H9 (cell line): ENCODE data around the gene MAPK12. TPM values are rescaled to one million over a fixed set of nuclear protein-coding genes. Genes with fewer than 3 reads are reported as not detected.

Source experiments
- DNase-seq: peaks from one replicate; pipeline ENCODE4 v3.0.0-alpha.2; 2017
- H2AFZ ChIP-seq: one replicate; pipeline ENCODE4 v1.6.1; 2013; ENCODE audit warnings: mild to moderate bottlenecking, low read length, control low read depth, moderate library complexity
- H2AK5ac ChIP-seq: 2 replicates; pipeline ENCODE4 v1.6.1; 2013; ENCODE audit warnings: low read length, control low read depth, mixed read lengths; ENCODE audit not compliant: insufficient read length
- H2BK120ac ChIP-seq: one replicate; pipeline ENCODE4 v1.6.1; 2013; ENCODE audit warnings: low read depth, mild to moderate bottlenecking, low read length, control low read depth, inconsistent platforms; ENCODE audit not compliant: poor library complexity, severe bottlenecking
- H2BK12ac ChIP-seq: 2 replicates; pipeline ENCODE4 v1.6.1; 2013; ENCODE audit warnings: low read length, control low read depth, mixed read lengths, low read depth; ENCODE audit not compliant: insufficient read length
- H2BK15ac ChIP-seq: 2 replicates; pipeline ENCODE4 v1.6.1; 2013; ENCODE audit warnings: low read depth, low read length, control low read depth
- H2BK20ac ChIP-seq: one replicate; pipeline ENCODE4 v1.6.1; 2013; ENCODE audit warnings: low read depth, mild to moderate bottlenecking, low read length, control low read depth, inconsistent platforms; ENCODE audit not compliant: poor library complexity, severe bottlenecking
- H2BK5ac ChIP-seq: 2 replicates; pipeline ENCODE4 v1.6.1; 2013; ENCODE audit warnings: low read length, control low read depth, mixed read lengths; ENCODE audit not compliant: insufficient read length
- H3K14ac ChIP-seq: 2 replicates; pipeline ENCODE4 v1.6.1; 2013; ENCODE audit warnings: low read length, control low read depth; ENCODE audit not compliant: insufficient read depth
- H3K18ac ChIP-seq: 2 replicates; pipeline ENCODE4 v1.6.1; 2013; ENCODE audit warnings: low read depth, mild to moderate bottlenecking, mixed read lengths, low read length, control low read depth; ENCODE audit not compliant: insufficient read length
- H3K23ac ChIP-seq: 2 replicates; pipeline ENCODE4 v1.6.1; 2013; ENCODE audit warnings: low read length, control low read depth, mixed read lengths, low read depth; ENCODE audit not compliant: insufficient read length
- H3K23me2 ChIP-seq: 2 replicates; pipeline ENCODE4 v1.6.1; 2013; ENCODE audit warnings: low read depth, mild to moderate bottlenecking, mixed read lengths, low read length, control low read depth; ENCODE audit not compliant: insufficient read length, poor library complexity, severe bottlenecking
- H3K27ac ChIP-seq: 2 replicates; pipeline ENCODE4 v1.5.1; 2013; ENCODE audit warnings: low read length, control low read depth, mixed read lengths, low read depth; ENCODE audit not compliant: insufficient read length
- H3K27me3 ChIP-seq: 2 replicates; pipeline ENCODE4 v1.6.1; 2013; ENCODE audit warnings: low read length, control low read depth, inconsistent platforms; ENCODE audit not compliant: insufficient read depth
- H3K4ac ChIP-seq: 2 replicates; pipeline ENCODE4 v1.6.1; 2013; ENCODE audit warnings: low read depth, mild to moderate bottlenecking, control low read depth, inconsistent platforms, low read length, moderate library complexity
- H3K4me1 ChIP-seq: 2 replicates; pipeline ENCODE4 v1.6.1; 2013; ENCODE audit warnings: low read length, control low read depth, inconsistent platforms; ENCODE audit not compliant: insufficient read depth
- H3K4me2 ChIP-seq: 2 replicates; pipeline ENCODE4 v1.6.1; 2013; ENCODE audit warnings: low read length, control low read depth, mixed read lengths; ENCODE audit not compliant: insufficient read length, insufficient read depth
- H3K56ac ChIP-seq: 2 replicates; pipeline ENCODE4 v1.6.1; 2013; ENCODE audit warnings: low read depth, mild to moderate bottlenecking, mixed read lengths, low read length, control low read depth; ENCODE audit not compliant: insufficient read length
- H3K79me1 ChIP-seq: 2 replicates; pipeline ENCODE4 v1.6.1; 2013; ENCODE audit warnings: low read depth, mild to moderate bottlenecking, moderate library complexity, low read length, control low read depth, inconsistent platforms; ENCODE audit not compliant: insufficient read depth, poor library complexity, severe bottlenecking
- H3K79me2 ChIP-seq: 2 replicates; pipeline ENCODE4 v1.6.1; 2013; ENCODE audit warnings: low read length, control low read depth, inconsistent platforms; ENCODE audit not compliant: insufficient read depth
- H3K9ac ChIP-seq: 2 replicates; pipeline ENCODE4 v1.6.1; 2013; ENCODE audit warnings: low read length, control low read depth, mixed read lengths; ENCODE audit not compliant: insufficient read length; ENCODE audit errors: extremely low read depth
- H3K9me3 ChIP-seq: one replicate; pipeline ENCODE4 v1.6.1; 2013; ENCODE audit warnings: low read depth, low read length, inconsistent platforms; ENCODE audit not compliant: control insufficient read depth
- H3T11ph ChIP-seq: one replicate; pipeline ENCODE4 v1.6.1; 2013; ENCODE audit warnings: mild to moderate bottlenecking, low read length, control low read depth, inconsistent platforms
- H4K20me1 ChIP-seq: one replicate; pipeline ENCODE4 v1.6.1; 2013; ENCODE audit not compliant: control insufficient read depth, insufficient read length, insufficient read depth
- H4K5ac ChIP-seq: 2 replicates; pipeline ENCODE4 v1.6.1; 2013; ENCODE audit warnings: low read depth, mild to moderate bottlenecking, mixed read lengths, low read length, control low read depth; ENCODE audit not compliant: insufficient read length
- H4K8ac ChIP-seq: replicated peaks from 2 replicates; pipeline ENCODE4 v1.6.1; 2013; ENCODE audit warnings: low read length, control low read depth, mixed read lengths, low read depth; ENCODE audit not compliant: insufficient read length
- H4K91ac ChIP-seq: 2 replicates; pipeline ENCODE4 v1.6.1; 2013; ENCODE audit warnings: low read depth, mild to moderate bottlenecking, moderate library complexity, mixed read lengths, low read length, control low read depth; ENCODE audit not compliant: insufficient read length
- H3K27ac Mint-ChIP-seq, 3 experiments: 2 replicates in 2 of 3; 3 replicates in 1 of 3; pipeline ENCODE4 v1.8.0; 2020 to 2021; ENCODE audit warnings: mixed read lengths in 3 of 3, mild to moderate bottlenecking in 1 of 3, moderate library complexity in 1 of 3
- H3K27me3 Mint-ChIP-seq: 2 replicates; pipeline ENCODE4 v1.8.0; 2021; ENCODE audit warnings: low read depth, mild to moderate bottlenecking, moderate library complexity, mixed read lengths
- H3K36me3 Mint-ChIP-seq, 3 experiments: 2 replicates in 2 of 3; 3 replicates in 1 of 3; pipeline ENCODE4 v1.8.0; 2020 to 2021; ENCODE audit warnings: low read depth in 3 of 3, mixed read lengths in 3 of 3; ENCODE audit not compliant: insufficient read depth in 1 of 3
- H3K4me1 Mint-ChIP-seq, 2 experiments: 2 replicates each; pipeline ENCODE4 v1.8.0; 2020; ENCODE audit warnings: mixed read lengths in 2 of 2
- H3K4me3 Mint-ChIP-seq, 2 experiments: 2 replicates in 1 of 2; 3 replicates in 1 of 2; pipeline ENCODE4 v1.8.0; 2020 to 2021; ENCODE audit warnings: mild to moderate bottlenecking in 2 of 2, mixed read lengths in 2 of 2, moderate library complexity in 1 of 2
- H3K9me3 Mint-ChIP-seq, 2 experiments: 2 replicates in 1 of 2; 3 replicates in 1 of 2; pipeline ENCODE4 v1.8.0; 2020; ENCODE audit warnings: mild to moderate bottlenecking in 2 of 2, mixed read lengths in 2 of 2, moderate library complexity in 1 of 2
- CTCF ChIP-seq: fragments of 200-600 bp; sonication (generic); conservative IDR thresholded peaks from 3 replicates; pipeline ENCODE4 v1.8.0; 2021; ENCODE audit warnings: antibody characterized with exemption, mild to moderate bottlenecking
- WGBS: extraction: QIAGEN DNeasy Blood & Tissue Kit; methylation state at CpG from one replicate; pipeline ENCODE4 v1.1.7; 2013; ENCODE audit warnings: missing lambda C conversion rate, low lambda C conversion rate, mixed read lengths; ENCODE audit not compliant: insufficient read length; ENCODE audit errors: extremely low coverage; 5-methylcytosine and 5-hydroxymethylcytosine counted together
- total RNA-seq: library from RNA; stranded (reverse); gene quantifications from 2 replicates; pipeline ENCODE4 v1.2.1, GENCODE V29; 2021

Gene MAPK12
- total RNA-seq, 1 experiment from 2014 or later = 31.3 TPM

GRCh38 chr22:50289151-50289941 is 27.9 kb upstream of the MAPK12 start:
- Histone ChIP-seq H3K4me1 (no peaks in the 10 kb centered on the region), H3K18ac (no peak overlapping the region)
- no peak for DNase-seq

More at GRCh38 chr22:50289151-50289941, 27.9 kb upstream of the MAPK12 start:
- Histone ChIP-seq H4K20me1 (no peaks in the 10 kb centered on the region), H2AK5ac (no peak overlapping the region), H2BK120ac (no peak overlapping the region), H4K91ac (no peak overlapping the region), H3K27ac (no peak overlapping the region), H2BK5ac (no peak overlapping the region), H2BK12ac (no peak overlapping the region), H4K5ac (no peak overlapping the region), H3K56ac (no peak overlapping the region), H3K23me2 (no peaks in the 10 kb centered on the region), H3K14ac (no peak overlapping the region), H3T11ph (no peak overlapping the region), H2AFZ (no peak overlapping the region), H2BK20ac (no peak overlapping the region), H3K4ac (no peak overlapping the region), H3K79me1 (peaks cover 2% of the 10 kb centered on the region), H3K23ac (no peak overlapping the region), H3K9ac (no peak overlapping the region), H3K27me3 (no peaks in the 10 kb centered on the region), H3K79me2 (peaks cover 3% of the 10 kb centered on the region; the same call in 1 of the 2 replicates), H3K4me2 (no peak overlapping the region), H4K8ac (no peak overlapping the region), H3K9me3 (no peaks in the 10 kb centered on the region), H2BK15ac (no peak overlapping the region)
- Mint-ChIP-seq H3K4me3 (no peak overlapping the region), H3K27me3 (no peaks in the 10 kb centered on the region), H3K36me3 (peaks cover 8 to 28% (median 26%) of the 10 kb centered on the region in 3 experiments; a peak in 6 of 7 replicates), H3K4me1 (peaks cover 9 to 10% of the 10 kb centered on the region in 2 experiments), H3K27ac (no peak overlapping the region), H3K9me3 (no peaks in the 10 kb centered on the region; a peak in 1 of 5 replicates)
- no CpG with 5 or more reads among the region's 57 CpGs for WGBS
- TF ChIP-seq CTCF = no peak
